Measurements from ENCODE around the gene HOXC9.
"Not testable (repeated sequence)": the region's sequence is repeated elsewhere in the genome, so short reads cannot be mapped to it uniquely, and the experiment has no call there.

HOXC9 gene

GRCh38 chr12:54040148-54040494 lies 40.2 kb downstream of the HOXC9 start:
- no peak for DNase-seq (ENCODE audit: low spot score)

- DNase-seq (ENCODE audit: low spot score): no peak
Measured at GRCh38 chr12:54040648-54041047, 40.7 kb downstream of the HOXC9 start.

DNA sequence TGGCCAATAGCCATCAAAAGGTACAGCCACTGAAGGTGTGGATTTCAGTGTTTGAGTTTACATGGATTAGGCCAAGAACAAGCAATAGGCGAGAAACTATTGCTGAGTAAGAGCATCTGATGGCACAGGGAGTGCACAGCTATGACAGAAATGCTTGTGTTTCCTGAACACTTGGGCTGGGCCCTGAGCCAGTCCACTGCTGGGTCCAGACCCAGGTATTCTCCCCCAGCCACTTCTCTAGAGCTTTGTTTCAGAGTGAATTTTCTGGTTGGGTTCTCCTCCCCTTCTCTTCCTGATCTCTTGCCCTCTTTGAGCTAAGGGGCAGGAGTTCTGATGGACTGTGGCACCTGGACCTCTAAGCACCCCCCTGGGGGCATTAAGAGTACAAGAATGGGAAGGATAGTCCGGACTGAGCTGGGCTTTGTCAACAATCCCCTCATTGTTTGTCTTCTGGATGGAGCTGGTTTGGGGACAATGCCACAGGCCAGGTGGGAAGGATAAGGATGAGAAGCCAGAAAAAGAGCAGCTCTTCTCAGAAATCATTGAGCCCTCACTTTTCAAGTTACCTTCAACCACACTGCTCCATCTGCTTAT lies 41.2 kb downstream of the HOXC9 start:
- no peak for DNase-seq (ENCODE audit: low spot score)

DNA sequence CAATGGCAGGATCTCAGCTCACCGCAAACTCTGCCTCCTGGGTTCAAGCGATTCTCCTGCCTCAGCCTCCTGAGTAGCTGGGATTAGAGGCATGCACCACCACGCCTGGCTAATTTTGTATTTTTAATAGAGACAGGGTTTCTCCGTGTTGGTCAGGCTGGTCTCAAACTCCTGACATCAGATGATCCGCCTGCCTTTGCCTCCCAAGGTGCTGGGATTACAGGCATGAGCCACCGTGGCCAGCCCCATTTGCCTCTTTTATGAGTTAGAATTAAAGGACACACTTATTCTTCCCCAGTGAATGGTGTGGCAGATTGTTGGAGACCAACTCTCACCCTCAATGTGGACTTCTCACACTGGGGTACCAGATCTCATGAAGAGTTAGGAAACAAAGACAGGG lies 42.1 kb downstream of the HOXC9 start:
- DNase-seq (ENCODE audit: low spot score): not testable (repeated sequence)

DNA sequence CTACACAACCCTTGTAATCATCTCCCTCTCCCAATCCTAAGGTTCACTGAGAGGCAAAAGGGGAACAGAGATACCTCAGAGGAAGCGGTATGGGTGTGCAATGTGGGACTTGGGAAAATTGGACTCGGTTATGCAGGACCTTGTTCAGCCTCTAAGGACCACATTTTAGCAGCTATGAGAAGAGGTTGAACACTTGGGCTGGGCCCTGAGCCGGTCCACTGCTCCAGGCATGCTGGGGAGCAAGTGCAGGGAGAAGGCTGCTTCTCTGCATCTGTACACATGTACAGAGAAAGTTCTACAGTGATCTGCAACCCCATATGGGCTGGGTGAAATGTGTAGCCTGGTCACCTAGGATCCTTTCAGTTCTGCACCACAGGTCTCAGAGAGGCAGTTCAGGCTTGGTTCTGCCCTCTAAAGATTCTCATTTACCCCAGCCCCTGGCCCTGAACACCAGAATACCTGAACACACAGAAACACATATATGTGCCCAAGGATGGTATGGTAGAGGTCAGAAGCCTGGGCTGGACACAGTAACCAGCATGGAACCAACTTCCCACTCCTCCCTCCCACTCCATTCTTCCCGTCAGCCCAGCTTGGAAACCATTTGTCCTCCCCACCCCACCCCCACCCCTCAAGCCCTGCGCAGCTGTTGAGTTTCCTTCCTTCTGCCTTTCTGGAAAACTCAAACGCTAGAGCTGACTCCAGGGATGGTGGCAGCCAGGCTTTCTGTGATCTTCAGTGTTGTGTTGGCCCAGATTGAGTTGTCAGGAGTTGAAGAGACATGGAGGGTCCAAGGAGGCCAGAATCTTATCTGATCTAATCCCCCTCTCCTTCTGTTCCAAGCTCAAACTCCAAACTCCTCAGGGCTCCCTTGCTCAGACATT lies 43.3 kb downstream of the HOXC9 start:
- DNase-seq (ENCODE audit: low spot score): no peak

- no peak for DNase-seq (ENCODE audit: low spot score)
Measured at GRCh38 chr12:54044425-54045103, 44.6 kb downstream of the HOXC9 start.

DNA sequence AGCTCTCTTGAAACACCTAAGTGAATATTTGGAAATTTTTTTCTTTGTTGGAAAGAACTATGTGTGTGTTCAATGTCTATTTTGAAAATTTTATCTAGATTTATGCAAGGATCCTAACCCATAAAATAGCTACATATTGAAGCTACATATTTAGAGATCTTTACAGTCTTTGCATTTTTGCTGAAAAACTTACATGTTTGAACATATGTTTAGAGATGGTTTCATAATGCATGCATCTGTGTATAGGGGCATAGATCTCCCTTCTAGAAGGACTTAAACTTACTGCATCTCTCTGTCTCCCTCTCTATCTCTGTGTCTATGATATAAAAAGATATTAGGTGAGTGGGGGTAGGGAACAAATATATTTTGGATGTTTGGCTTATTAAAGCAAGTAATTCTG lies 45.4 kb downstream of the HOXC9 start:
- DNase-seq (ENCODE audit: low spot score): no peak

- DNase-seq (ENCODE audit: low spot score): no peak
Measured at GRCh38 chr12:54045868-54046521, 46.0 kb downstream of the HOXC9 start.

DNA sequence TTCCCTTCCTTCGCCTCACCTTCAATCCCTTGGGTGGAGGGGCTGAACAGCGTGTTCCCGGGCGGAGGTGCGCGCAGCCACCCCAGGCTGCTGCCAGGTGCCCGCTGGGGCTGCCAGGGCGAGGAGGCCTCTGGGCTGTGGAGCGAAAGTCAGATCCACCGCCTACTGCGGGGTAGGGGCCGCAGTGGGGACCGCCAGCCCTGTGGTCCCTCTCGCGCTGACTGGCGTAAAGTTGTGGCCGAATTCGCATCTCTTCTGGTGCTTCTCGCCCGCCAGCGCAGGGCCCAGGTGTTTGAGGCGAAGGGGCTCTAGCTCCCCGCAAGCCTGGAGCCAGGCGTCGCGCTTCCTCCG lies 46.8 kb downstream of the HOXC9 start:
- no peak for DNase-seq (ENCODE audit: low spot score)

DNA sequence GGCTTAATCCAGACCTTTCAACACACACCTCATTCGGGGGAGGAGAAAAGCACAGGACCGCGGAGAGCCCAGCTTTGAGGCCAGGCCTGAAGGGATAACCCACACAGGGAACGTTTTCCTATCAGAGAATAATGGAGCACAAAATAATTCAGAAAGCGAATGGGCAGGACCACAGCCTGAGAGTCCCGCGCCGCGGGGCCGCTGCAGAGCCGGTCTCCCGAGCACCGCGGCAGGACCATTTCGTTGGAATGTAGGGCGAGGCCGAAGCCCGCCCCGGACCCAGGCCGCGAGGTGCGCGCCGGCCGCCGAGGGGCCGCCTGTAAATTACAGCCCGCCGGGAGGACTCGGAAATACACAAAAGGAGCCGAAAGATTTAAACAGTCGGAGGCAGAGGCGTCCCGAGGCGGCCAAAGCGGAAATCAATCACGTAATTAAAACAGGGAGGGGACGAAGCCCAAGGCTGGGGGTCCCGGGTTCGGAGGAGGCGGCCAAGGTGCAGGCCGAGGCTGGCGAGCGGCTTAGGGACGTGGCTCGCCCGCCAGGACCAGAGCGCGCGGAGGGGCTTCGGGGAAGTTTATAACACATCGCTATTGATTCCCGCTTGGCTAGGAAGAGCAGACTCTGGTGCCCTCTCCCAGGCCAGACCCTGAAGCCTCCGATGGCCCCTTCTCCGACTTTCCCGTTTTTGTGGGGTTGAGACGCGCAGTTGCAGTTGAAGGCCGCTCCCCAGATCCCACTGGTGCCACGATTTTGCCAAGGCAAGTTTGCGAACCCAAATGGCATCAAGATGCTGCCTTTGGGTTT lies 47.4 kb downstream of the HOXC9 start:
- DNase-seq (ENCODE audit: low spot score): no peak

DNA sequence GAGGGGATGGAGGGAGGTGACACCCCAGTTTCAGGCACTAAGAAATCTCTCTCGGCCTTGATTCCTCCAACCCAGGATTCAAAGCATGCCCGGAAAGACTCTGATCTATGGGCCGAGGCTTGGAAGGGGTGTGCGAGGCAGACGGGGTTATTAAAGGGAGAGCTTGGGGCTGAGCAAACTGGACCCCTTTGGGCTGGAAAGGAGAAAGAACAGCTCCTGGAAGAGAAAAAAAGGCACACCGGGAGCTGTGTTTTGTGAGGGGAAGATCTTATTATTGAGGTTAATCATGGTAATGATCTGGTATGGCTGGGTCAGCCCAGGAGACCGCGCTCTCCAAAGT lies 48.0 kb downstream of the HOXC9 start:
- no peak for DNase-seq (ENCODE audit: low spot score)

- no peak for DNase-seq (ENCODE audit: low spot score)
Measured at GRCh38 chr12:54048406-54049093, 48.6 kb downstream of the HOXC9 start.

DNA sequence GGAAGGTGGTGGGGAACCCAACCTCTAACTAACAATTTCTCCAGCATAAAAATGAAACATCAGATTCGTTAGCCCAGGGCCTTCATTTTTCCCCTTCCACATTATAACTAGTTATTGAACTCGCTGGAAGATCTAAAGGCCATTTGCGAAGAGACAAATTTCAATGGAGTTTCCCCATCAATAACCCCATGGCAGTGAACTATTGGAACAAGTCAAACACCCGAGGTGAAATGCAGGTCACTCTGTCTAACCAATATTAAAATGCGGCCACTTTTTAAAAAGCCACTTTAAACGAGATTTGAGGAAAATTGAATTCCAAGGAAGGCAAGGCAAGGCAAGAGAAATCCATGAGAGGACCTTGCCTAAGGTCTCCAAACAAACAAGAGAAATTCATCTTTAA lies 49.1 kb downstream of the HOXC9 start:
- DNase-seq (ENCODE audit: low spot score): no peak

GRCh38 chr12:54050482-54050810 lies 50.5 kb downstream of the HOXC9 start:
- no peak for DNase-seq (ENCODE audit: low spot score)

DNA sequence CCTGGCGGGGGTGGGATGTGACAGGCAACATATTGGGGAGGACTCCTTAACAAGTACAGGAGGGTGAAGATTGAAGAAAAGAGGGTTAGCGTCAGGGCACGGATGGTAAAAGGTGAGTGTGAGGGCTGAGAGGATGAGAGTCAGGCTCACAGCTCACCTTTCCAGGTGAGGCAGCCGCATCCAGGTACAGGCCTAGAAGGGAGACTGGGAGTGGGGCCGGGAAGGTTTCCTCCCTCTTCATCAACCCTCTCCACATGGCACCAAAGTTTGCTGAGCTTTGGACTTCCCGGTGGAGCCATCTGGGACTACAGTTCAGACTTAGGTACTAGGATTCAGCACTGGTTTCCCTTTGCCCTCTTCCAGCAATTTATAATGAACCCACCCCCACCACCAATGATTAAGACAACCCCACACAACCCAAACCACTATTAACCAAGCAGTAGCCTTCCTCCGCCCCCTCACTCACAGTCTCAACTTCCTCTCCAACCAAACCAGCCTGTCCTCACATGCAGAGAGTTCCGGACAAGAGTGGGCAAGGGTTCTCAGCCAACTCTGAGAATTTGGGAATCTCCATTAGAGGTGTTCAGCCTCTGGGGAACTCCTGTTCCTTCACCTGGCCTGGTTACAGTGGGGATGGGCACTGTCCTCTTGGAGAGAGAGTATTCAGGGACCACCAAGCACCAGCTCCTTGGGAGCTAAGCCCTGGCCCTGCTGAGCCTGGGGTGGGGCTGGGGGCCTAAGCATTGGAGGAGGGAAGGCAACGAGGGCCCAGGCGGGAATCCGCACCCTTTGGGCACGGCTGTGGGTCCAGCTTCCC lies 51.3 kb downstream of the HOXC9 start:
- DNase-seq (ENCODE audit: low spot score): no peak

- no peak for DNase-seq (ENCODE audit: low spot score)
Measured at GRCh38 chr12:54051874-54052437, 52.0 kb downstream of the HOXC9 start.

DNA sequence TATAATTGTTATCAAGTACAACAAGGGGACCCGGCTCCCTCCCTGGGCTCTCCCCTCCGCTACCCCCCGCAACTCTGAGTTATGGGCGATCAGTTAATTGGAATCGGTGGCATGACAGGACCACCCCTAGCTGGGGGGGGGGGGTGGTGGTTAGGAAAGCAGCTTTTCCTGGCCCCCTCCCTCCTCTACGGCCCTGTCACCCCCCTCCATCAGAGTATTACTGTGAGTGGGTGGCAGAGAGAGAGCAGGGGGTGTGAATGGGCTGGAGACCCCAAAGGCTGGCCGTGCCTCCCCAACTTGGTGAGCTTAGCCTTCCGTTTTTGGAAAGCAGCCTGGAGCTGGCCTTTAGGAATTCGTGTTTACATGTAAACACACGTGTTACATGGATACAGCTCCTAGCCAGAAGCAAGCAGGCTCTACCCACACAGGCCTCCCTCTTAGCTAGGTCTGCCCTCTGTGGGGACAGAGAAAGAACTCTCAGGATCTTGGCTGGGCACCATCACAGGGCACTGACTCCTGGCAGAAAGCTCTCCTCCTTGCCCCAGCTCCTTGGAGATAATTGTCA lies 52.6 kb downstream of the HOXC9 start:
- no peak for DNase-seq (ENCODE audit: low spot score)

Data from CD4-positive, alpha-beta T cell treated with Interleukin-6 at 100 ng/mL for 8 hours (primary cell).